OCI-LY7 (cell line): ENCODE data around the gene MAML1. TPM values are rescaled to one million over a fixed set of nuclear protein-coding genes. Genes with fewer than 3 reads are reported as not detected.

Source experiments
- BruUV-seq: library from RNA; stranded (reverse); fragments of 400-500 nt; replicated peaks from 2 replicates; lab custom pipeline; 2021; lab: Mats Ljungman, UMichigan
- CTCF ChIA-PET: fragments of 300-600 bp; sonication (Branson Sonifier 250); formaldehyde crosslinking; loops from one replicate; lab custom pipeline; 2022; ENCODE audit warnings: antibody characterized with exemption; ENCODE audit not compliant: unreplicated experiment; lab: Charles Lee
- POLR2A ChIA-PET: fragments of 300-600 bp; sonication (Branson Sonifier 250); formaldehyde crosslinking; loops from one replicate; lab custom pipeline; 2022; ENCODE audit warnings: antibody characterized with exemption; lab: Charles Lee
- DNase-seq: peaks from one replicate; pipeline ENCODE4 v3.0.0-alpha.2; 2015; ENCODE audit warnings: low spot score
- H2AFZ ChIP-seq: fragments of 200-600 bp; sonication (generic), shearing (Covaris generic); 2 replicates; pipeline ENCODE4 v1.6.1; 2014; ENCODE audit warnings: mild to moderate bottlenecking, antibody characterized with exemption, low read length, moderate library complexity
- H3K27ac ChIP-seq: fragments of 200-600 bp; sonication (generic); 2 replicates; pipeline ENCODE4 v1.5.1; 2014; ENCODE audit warnings: mixed run types, low read depth, mild to moderate bottlenecking, moderate library complexity, low read length, inconsistent platforms; ENCODE audit not compliant: poor library complexity, severe bottlenecking
- H3K36me3 ChIP-seq: fragments of 200-600 bp; sonication (generic); 2 replicates; pipeline ENCODE4 v1.6.1; 2014; ENCODE audit warnings: mild to moderate bottlenecking, antibody characterized with exemption, low read length, moderate library complexity, mixed read lengths; ENCODE audit not compliant: insufficient read depth
- H3K4me1 ChIP-seq: fragments of 200-600 bp; sonication (generic); 2 replicates; pipeline ENCODE4 v1.5.1; 2014; ENCODE audit warnings: mild to moderate bottlenecking, low read length; ENCODE audit not compliant: insufficient read depth, poor library complexity, severe bottlenecking
- H3K4me2 ChIP-seq: fragments of 200-600 bp; sonication (generic); 2 replicates; pipeline ENCODE4 v1.6.1; 2014; ENCODE audit warnings: mild to moderate bottlenecking, low read length
- H3K4me3 ChIP-seq: fragments of 200-600 bp; sonication (generic); 2 replicates; pipeline ENCODE4 v1.5.1; 2014; ENCODE audit warnings: mild to moderate bottlenecking, low read depth, low read length; ENCODE audit not compliant: poor library complexity, severe bottlenecking
- H3K79me2 ChIP-seq: fragments of 200-600 bp; sonication (generic); 2 replicates; pipeline ENCODE4 v1.6.1; 2016; ENCODE audit warnings: low read depth, mild to moderate bottlenecking, low read length, moderate library complexity, mixed read lengths; ENCODE audit not compliant: insufficient read depth
- H3K9me2 ChIP-seq: fragments of 200-600 bp; sonication (generic); 2 replicates; pipeline ENCODE4 v1.6.1; 2016; ENCODE audit warnings: mild to moderate bottlenecking, low read length, mixed read lengths; ENCODE audit not compliant: insufficient read depth
- H3K9me3 ChIP-seq: fragments of 200-600 bp; sonication (generic); 2 replicates; pipeline ENCODE4 v1.6.1; 2014; ENCODE audit warnings: mild to moderate bottlenecking, mixed run types, low read length, mixed read lengths
- H4K20me1 ChIP-seq: fragments of 200-600 bp; sonication (generic); 2 replicates; pipeline ENCODE4 v1.6.1; 2014; ENCODE audit warnings: mild to moderate bottlenecking, antibody characterized with exemption, low read length, moderate library complexity, mixed read lengths; ENCODE audit not compliant: insufficient read depth
- CTCF ChIP-seq: fragments of 200-600 bp; sonication (generic); conservative IDR thresholded peaks from 2 replicates; pipeline ENCODE4 v1.5.1; 2014; ENCODE audit warnings: mild to moderate bottlenecking, antibody characterized with exemption, low read length, moderate library complexity, mixed read lengths
- EZH2phosphoT487 ChIP-seq: fragments of 200-600 bp; sonication (generic); IDR thresholded peaks from 2 replicates; pipeline ENCODE4 v1.6.1; 2018; ENCODE audit warnings: low read depth, borderline replicate concordance, mild to moderate bottlenecking, mixed run types, antibody characterized with exemption, low read length, moderate library complexity, mixed read lengths
- intact Hi-C: fragments of 100-400 bp; cut with micrococcal nuclease; formaldehyde crosslinking; loops from one replicate; pipeline ENCODE4 v1.10.0; 2022; ENCODE audit not compliant: unreplicated experiment
- total RNA-seq, 2 experiments: library from RNA; depleted of rRNA in 1 of 2; stranded (reverse); fragments of >200 nt in 1 of 2; shearing (Covaris generic) in 1 of 2; gene quantifications; 2 replicates each; pipeline ENCODE4 v1.2.3, GENCODE V29; 2014 to 2022

Gene MAML1
- total RNA-seq, 2 experiments from 2014 or later: 17.0 to 27.4 TPM

DNA sequence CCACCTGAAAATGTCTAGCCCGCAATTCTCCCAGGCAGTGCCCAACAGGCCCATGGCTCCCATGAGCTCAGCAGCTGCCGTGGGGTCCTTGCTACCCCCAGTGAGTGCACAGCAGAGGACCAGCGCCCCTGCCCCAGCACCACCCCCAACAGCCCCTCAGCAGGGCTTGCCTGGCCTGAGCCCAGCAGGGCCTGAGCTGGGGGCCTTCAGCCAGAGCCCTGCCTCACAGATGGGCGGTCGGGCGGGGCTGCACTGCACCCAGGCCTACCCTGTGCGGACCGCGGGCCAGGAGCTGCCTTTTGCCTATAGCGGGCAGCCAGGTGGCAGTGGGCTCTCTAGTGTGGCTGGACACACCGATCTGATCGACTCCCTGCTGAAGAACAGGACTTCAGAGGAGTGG is 41.8 kb downstream of the MAML1 start:
- Histone ChIP-seq H2AFZ (no peak overlapping the region), H3K79me2 (no peaks in the 10 kb centered on the region), H3K4me2 (no peak overlapping the region), H3K27ac (no peak overlapping the region), H3K4me1 (no peaks in the 10 kb centered on the region), H4K20me1 (no peaks in the 10 kb centered on the region), H3K9me3 (no peaks in the 10 kb centered on the region), H3K9me2 (no peaks in the 10 kb centered on the region), H3K4me3 (no peak overlapping the region), H3K36me3 (peaks cover 83% of the 10 kb centered on the region)
- DNase-seq: no peak
- BruUV-seq: no TSS peak
- TF ChIP-seq EZH2phosphoT487: no peak
- ChIA-PET POLR2A (interaction anchor here (0.6 kb wide), 1 partner anchor 754 kb away, joined by 4 read pairs; no protein-coding TSS in a partner anchor), CTCF (no interaction called here)
- intact Hi-C loops: no loop called here

GRCh38 chr5:179776411-179776938 is 43.9 kb downstream of the MAML1 start:
- intact Hi-C loops: no loop called here
- ChIA-PET CTCF (no interaction called here), POLR2A (interaction anchor here (1.3 kb wide), 1 partner anchor 8 kb away, joined by 4 read pairs; no protein-coding TSS in a partner anchor)
- BruUV-seq: TSS peak; percentile 16
- Histone ChIP-seq H3K36me3 (peaks cover 71% of the 10 kb centered on the region), H3K4me2 (no peak overlapping the region), H3K27ac (no peak overlapping the region), H3K9me3 (no peaks in the 10 kb centered on the region), H3K79me2 (no peaks in the 10 kb centered on the region), H3K4me1 (no peaks in the 10 kb centered on the region), H4K20me1 (no peaks in the 10 kb centered on the region), H2AFZ (no peak overlapping the region), H3K4me3 (no peak overlapping the region), H3K9me2 (no peaks in the 10 kb centered on the region)
- DNase-seq: no peak
- no peak for TF ChIP-seq EZH2phosphoT487
- TF ChIP-seq CTCF: no peak

- Histone ChIP-seq H4K20me1 (no peaks in the 10 kb centered on the region), H3K79me2 (no peaks in the 10 kb centered on the region), H3K4me1 (no peaks in the 10 kb centered on the region), H3K4me3 (no peak overlapping the region), H2AFZ (no peak overlapping the region), H3K9me2 (no peaks in the 10 kb centered on the region), H3K27ac (no peak overlapping the region), H3K36me3 (peaks cover 62% of the 10 kb centered on the region), H3K9me3 (no peaks in the 10 kb centered on the region), H3K4me2 (no peak overlapping the region)
- POLR2A ChIA-PET: interaction anchor here (0.6 to 1.3 kb wide), 3 partner anchors 9 to 219 kb away, joined by 3 to 4 read pairs (median 3); no protein-coding TSS in a partner anchor
- BruUV-seq: no TSS peak
- TF ChIP-seq EZH2phosphoT487 (no peak), CTCF (no peak)
- DNase-seq: no peak
- intact Hi-C loops: no loop called here
- CTCF ChIA-PET: no interaction called here
Measured at GRCh38 chr5:179777456-179777855, 44.8 kb downstream of the MAML1 start.
